Gastroesophageal sphincter (tissue), 4 donors: ENCODE results near the gene PPM1J. TPM values are rescaled to one million over a fixed set of nuclear protein-coding genes. Genes with fewer than 3 reads are reported as not detected.

Source experiments
- ATAC-seq: fragments of 150-250 bp; one replicate; pipeline ENCODE4 v1.9.1; 2016; ENCODE audit warnings: mild to moderate bottlenecking, moderate library complexity
- H3K27ac ChIP-seq, 4 donors: fragments of 200-600 bp; sonication (generic) in 3 of 4; 1 replicate in 3 of 4; 2 replicates in 1 of 4; pipeline ENCODE4 v1.5.1; 2016 to 2019
- H3K27me3 ChIP-seq: fragments of 200-600 bp; sonication (generic); one replicate; pipeline ENCODE4 v1.5.1; 2019
- H3K36me3 ChIP-seq, 2 donors: fragments of 200-600 bp; sonication (generic); one replicate each; pipeline ENCODE4 v1.5.1; 2019; ENCODE audit warnings: control low read depth in 1 of 2
- H3K4me1 ChIP-seq, 3 donors: fragments of 200-600 bp; sonication (generic); 1 replicate in 2 of 3; 2 replicates in 1 of 3; pipeline ENCODE4 v1.5.1; 2016 to 2019; ENCODE audit warnings: control low read depth in 2 of 3
- H3K4me3 ChIP-seq, 2 donors: fragments of 200-600 bp; sonication (generic); one replicate each; pipeline ENCODE4 v1.5.1; 2019; ENCODE audit warnings: mild to moderate bottlenecking in 1 of 2, moderate library complexity in 1 of 2
- H3K9me3 ChIP-seq, 3 donors: fragments of 200-600 bp; sonication (generic); one replicate each; pipeline ENCODE4 v1.5.1; 2017 to 2019; ENCODE audit warnings: control low read depth in 2 of 3
- EP300 ChIP-seq: sonication (generic); formaldehyde crosslinking; IDR thresholded peaks from one replicate; pipeline ENCODE4 v1.6.1; 2017; ENCODE audit warnings: antibody characterized with exemption, mild to moderate bottlenecking
- POLR2A ChIP-seq, 2 donors: fragments of 450-650 bp; IDR thresholded peaks; one replicate each; pipeline ENCODE4 v1.6.1; 2017; ENCODE audit warnings: antibody characterized with exemption in 2 of 2, mild to moderate bottlenecking in 2 of 2, moderate library complexity in 1 of 2
- POLR2AphosphoS5 ChIP-seq: sonication (generic); formaldehyde crosslinking; IDR thresholded peaks from one replicate; pipeline ENCODE4 v1.6.1; 2017; ENCODE audit warnings: antibody characterized with exemption
- WGBS, 2 donors: methylation state at CpG; one replicate each; pipeline ENCODE4 v1.1.5; 2018; ENCODE audit warnings: low coverage in 1 of 2; 5-methylcytosine and 5-hydroxymethylcytosine counted together
- total RNA-seq, 4 donors: library from RNA; depleted of rRNA; stranded (reverse); fragments of >200 nt; gene quantifications; one replicate each; pipeline ENCODE4 v1.1.0, GENCODE V29; 2016
- TF ChIP-seq, protein P1 (sequence below), 4 experiments: fragments of 200-600 bp in 2 of 4; fragments of 450-650 bp in 2 of 4; sonication (generic) in 1 of 4; IDR thresholded peaks; one replicate each; pipeline ENCODE4 v1.5.1; 2017 to 2019; ENCODE audit warnings: antibody characterized with exemption in 4 of 4, mild to moderate bottlenecking in 2 of 4, moderate library complexity in 2 of 4

Gene PPM1J
- total RNA-seq, 4 donors from 2014 or later, result 0.35 to 2.8 (median 1.7) TPM

- Histone ChIP-seq H3K4me3 (peak overlapping the region; percentile 23 to 77), H3K9me3 (no peaks in the 10 kb centered on the region), H3K4me1 (peaks cover 0 to 39% (median 24%) of the 10 kb centered on the region in 3 donors), H3K27ac (peak overlapping the region in 3 of 4 donors; percentile 75 to 82 (median 81)), H3K27me3 (peaks cover 7% of the 10 kb centered on the region), H3K36me3 (no peaks in the 10 kb centered on the region)
- ATAC-seq, result no peak
- WGBS, 2 donors, result no CpG with 5 or more reads among the region's 86 CpGs
- no peak for TF ChIP-seq POLR2AphosphoS5
- TF ChIP-seq, protein P1, sequence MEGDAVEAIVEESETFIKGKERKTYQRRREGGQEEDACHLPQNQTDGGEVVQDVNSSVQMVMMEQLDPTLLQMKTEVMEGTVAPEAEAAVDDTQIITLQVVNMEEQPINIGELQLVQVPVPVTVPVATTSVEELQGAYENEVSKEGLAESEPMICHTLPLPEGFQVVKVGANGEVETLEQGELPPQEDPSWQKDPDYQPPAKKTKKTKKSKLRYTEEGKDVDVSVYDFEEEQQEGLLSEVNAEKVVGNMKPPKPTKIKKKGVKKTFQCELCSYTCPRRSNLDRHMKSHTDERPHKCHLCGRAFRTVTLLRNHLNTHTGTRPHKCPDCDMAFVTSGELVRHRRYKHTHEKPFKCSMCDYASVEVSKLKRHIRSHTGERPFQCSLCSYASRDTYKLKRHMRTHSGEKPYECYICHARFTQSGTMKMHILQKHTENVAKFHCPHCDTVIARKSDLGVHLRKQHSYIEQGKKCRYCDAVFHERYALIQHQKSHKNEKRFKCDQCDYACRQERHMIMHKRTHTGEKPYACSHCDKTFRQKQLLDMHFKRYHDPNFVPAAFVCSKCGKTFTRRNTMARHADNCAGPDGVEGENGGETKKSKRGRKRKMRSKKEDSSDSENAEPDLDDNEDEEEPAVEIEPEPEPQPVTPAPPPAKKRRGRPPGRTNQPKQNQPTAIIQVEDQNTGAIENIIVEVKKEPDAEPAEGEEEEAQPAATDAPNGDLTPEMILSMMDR (IDR thresholded peaks at IDR 0.05), result peak in 1 of 4 experiments; percentile 8
Measured at GRCh38 chr1:112714313-112715263, 544 bp downstream of the PPM1J start.

- Histone ChIP-seq H3K4me1 (peaks cover 0 to 35% (median 20%) of the 10 kb centered on the region in 3 donors), H3K27ac (peak overlapping the region in 1 of 4 donors; percentile 81), H3K27me3 (peaks cover under 1% of the 10 kb centered on the region), H3K4me3 (peak overlapping the region; percentile 23 to 77), H3K9me3 (no peaks in the 10 kb centered on the region), H3K36me3 (no peaks in the 10 kb centered on the region)
- WGBS, 2 donors, result 60 to 90% methylated on average over 2 of the region's 14 CpGs
- TF ChIP-seq, protein P1 (IDR thresholded peaks at IDR 0.05), result no peak
- TF ChIP-seq POLR2A (IDR thresholded peaks at IDR 0.05), result no peak
- no peak for TF ChIP-seq EP300
- TF ChIP-seq POLR2AphosphoS5, result no peak
- ATAC-seq, result no peak
Measured at GRCh38 chr1:112713466-112714312, 1.4 kb downstream of the PPM1J start.

DNA sequence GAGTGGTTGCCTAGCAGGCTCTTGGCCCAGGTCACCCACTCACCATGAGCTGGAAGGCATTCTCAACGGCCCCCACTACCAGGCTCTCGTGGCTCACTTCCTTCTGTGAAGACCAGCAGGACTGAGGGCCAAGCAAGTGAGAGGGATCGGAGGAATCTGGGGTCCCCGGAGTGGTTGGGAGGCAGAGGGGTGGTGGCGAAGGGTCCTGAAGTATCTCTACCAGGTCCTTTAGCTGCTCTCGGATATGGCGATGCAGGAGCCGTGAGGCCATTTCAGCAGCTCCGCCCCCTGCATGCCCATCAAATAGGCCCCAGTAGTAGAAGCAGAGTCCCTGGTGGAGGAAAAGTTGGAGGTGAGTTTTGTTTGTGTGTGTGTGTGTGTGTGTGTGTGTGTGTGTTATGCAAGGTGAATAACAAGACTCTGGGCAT lies 2.4 kb downstream of the PPM1J start:
- Histone ChIP-seq H3K4me1 (peaks cover 0 to 34% (median 17%) of the 10 kb centered on the region in 3 donors), H3K27ac (no peak overlapping the region), H3K36me3 (no peaks in the 10 kb centered on the region), H3K9me3 (no peaks in the 10 kb centered on the region), H3K4me3 (no peak overlapping the region), H3K27me3 (no peaks in the 10 kb centered on the region)
- ATAC-seq, result no peak
- WGBS, 2 donors, result 96 to 100% methylated on average over 2 to 7 of the region's 9 CpGs
- TF ChIP-seq EP300 (no peak), POLR2A (IDR thresholded peaks at IDR 0.05) (no peak), POLR2AphosphoS5 (no peak)
- TF ChIP-seq, protein P1 (IDR thresholded peaks at IDR 0.05), result no peak

GRCh38 chr1:112712191-112712590 lies 2.9 kb downstream of the PPM1J start:
- Histone ChIP-seq H3K4me1 (peaks cover 0 to 39% (median 17%) of the 10 kb centered on the region in 3 donors), H3K9me3 (no peaks in the 10 kb centered on the region), H3K4me3 (no peak overlapping the region), H3K36me3 (no peaks in the 10 kb centered on the region), H3K27me3 (no peaks in the 10 kb centered on the region), H3K27ac (no peak overlapping the region)
- no peak for TF ChIP-seq POLR2AphosphoS5
- TF ChIP-seq, protein P1 (IDR thresholded peaks at IDR 0.05), result no peak
- no peak for TF ChIP-seq EP300
- TF ChIP-seq POLR2A (IDR thresholded peaks at IDR 0.05), result no peak
- 86 to 90% methylated on average over 2 to 4 of the region's 7 CpGs for WGBS, 2 donors
- ATAC-seq, result no peak
